ENCODE results near the gene SLC12A6.
"Not testable (repeated sequence)": the region's sequence is repeated elsewhere in the genome, so short reads cannot be mapped to it uniquely, and the experiment has no call there.

SLC12A6 gene

GRCh38 chr15:34342737-34343575 is 5.4 kb upstream of the SLC12A6 start, which contains the start of the genes NOP10 and NUTM1:
TSS of gene NOP10 (minus strand) at chr15:34343136. CDS start at chr15:34343073, 63 bp downstream.
TSS of gene NUTM1 (plus strand) at chr15:34343315. CDS start at chr15:34343697, 382 bp downstream.
- WGBS (ENCODE audit: extremely low coverage, insufficient coverage, insufficient read length), result no CpG with 5 or more reads among the region's 38 CpGs
- H2AFZ ChIP-seq (ENCODE audit: insufficient read depth, low read length, poor library complexity), result peak within 1 kb of the TSS; percentile 7

GRCh38 chr15:34342213-34342736 is 4.7 kb upstream of the SLC12A6 start:
- 100% methylated on average over 1 of the region's 26 CpGs for WGBS (ENCODE audit: extremely low coverage, insufficient coverage, insufficient read length)
- not testable (repeated sequence) for H2AK5ac ChIP-seq (ENCODE audit: low read length); H3K4me1 ChIP-seq (ENCODE audit: control insufficient read depth in 1 of 2, insufficient read depth in 2 of 2, low read length in 2 of 2); H3K79me2 ChIP-seq (ENCODE audit: control insufficient read depth, insufficient read depth, low read length, poor library complexity); H3K23ac ChIP-seq (ENCODE audit: low read length); H3K9me3 ChIP-seq (ENCODE audit: insufficient read depth, low read depth, low read length); H3K27me3 ChIP-seq (ENCODE audit: insufficient read depth, low read length); H2BK120ac ChIP-seq (ENCODE audit: insufficient read depth, low read length, poor library complexity); H2BK12ac ChIP-seq (ENCODE audit: low read length); H3K18ac ChIP-seq (ENCODE audit: low read length); H3K79me1 ChIP-seq (ENCODE audit: low read length); H3K36me3 ChIP-seq (ENCODE audit: control insufficient read depth in 1 of 2, insufficient read depth in 2 of 2, low read length in 2 of 2)
- H3K4ac ChIP-seq (ENCODE audit: low read depth, low read length), result peak overlapping the region; percentile 78
- peak overlapping the region; percentile 35 for H3K4me2 ChIP-seq (ENCODE audit: low read length)
- peak overlapping the region; percentile 19 for H3K9ac ChIP-seq (ENCODE audit: low read length)
- peak overlapping the region; percentile 25 for H3K14ac ChIP-seq (ENCODE audit: low read length)
- peak overlapping the region; percentile 74 for H3K4me3 ChIP-seq (ENCODE audit: low read depth, low read length)
- peak overlapping the region; percentile 7 for H2AFZ ChIP-seq (ENCODE audit: insufficient read depth, low read length, poor library complexity)
- H4K8ac ChIP-seq (ENCODE audit: low read depth, low read length), result peak overlapping the region; percentile 67
- peak in 1 of 2 donors; percentile 34 for DNase-seq
- H2BK5ac ChIP-seq (ENCODE audit: low read depth, low read length, poor library complexity), result peak overlapping the region; percentile 10
- peak overlapping the region; percentile 46 for H3K27ac ChIP-seq (ENCODE audit: low read depth, low read length)
- H4K91ac ChIP-seq (ENCODE audit: low read depth, low read length), result peak overlapping the region; percentile 21
- peak overlapping the region; percentile 31 for H4K12ac ChIP-seq (ENCODE audit: low read depth, low read length)

More at GRCh38 chr15:34342737-34343575, 5.4 kb upstream of the SLC12A6 start, which contains the start of the genes NOP10 and NUTM1:
- Histone ChIP-seq H4K8ac (ENCODE audit: low read depth, low read length) (peak within 1 kb of the TSS; percentile 67), H2BK120ac (ENCODE audit: insufficient read depth, low read length, poor library complexity) (peak within 1 kb of the TSS; percentile 12), H3K4me1 (ENCODE audit: control insufficient read depth in 1 of 2, insufficient read depth in 2 of 2, low read length in 2 of 2) (peaks cover 4% of the 10 kb centered on the region in 2 experiments), H3K36me3 (ENCODE audit: control insufficient read depth in 1 of 2, insufficient read depth in 2 of 2, low read length in 2 of 2) (peaks cover 7 to 8% of the 10 kb centered on the region in 2 experiments), H2AK5ac (ENCODE audit: low read length) (no peak within 1 kb of the TSS), H3K4me3 (ENCODE audit: low read depth, low read length) (peak within 1 kb of the TSS; percentile 74), H3K14ac (ENCODE audit: low read length) (peak within 1 kb of the TSS; percentile 25), H4K12ac (ENCODE audit: low read depth, low read length) (peak within 1 kb of the TSS; percentile 31), H3K4me2 (ENCODE audit: low read length) (peak within 1 kb of the TSS; percentile 35), H3K27ac (ENCODE audit: low read depth, low read length) (peak within 1 kb of the TSS; percentile 46), H3K79me1 (ENCODE audit: low read length) (peaks cover 5% of the 10 kb centered on the region), H3K18ac (ENCODE audit: low read length) (peak within 1 kb of the TSS; percentile 21), H3K23ac (ENCODE audit: low read length) (no peak within 1 kb of the TSS), H3K79me2 (ENCODE audit: control insufficient read depth, insufficient read depth, low read length, poor library complexity) (peaks cover 9% of the 10 kb centered on the region), H3K4ac (ENCODE audit: low read depth, low read length) (peak within 1 kb of the TSS; percentile 78), H4K91ac (ENCODE audit: low read depth, low read length) (peak within 1 kb of the TSS; percentile 21), H3K27me3 (ENCODE audit: insufficient read depth, low read length) (no peaks in the 10 kb centered on the region), H2BK5ac (ENCODE audit: low read depth, low read length, poor library complexity) (peak within 1 kb of the TSS; percentile 10), H3K9ac (ENCODE audit: low read length) (peak within 1 kb of the TSS; percentile 19), H3K9me3 (ENCODE audit: insufficient read depth, low read depth, low read length) (no peaks in the 10 kb centered on the region), H2BK12ac (ENCODE audit: low read length) (no peak within 1 kb of the TSS)
- DNase-seq, result peak; percentile 91 to 94

GRCh38 chr15:34341381-34342212 is 4.0 kb upstream of the SLC12A6 start:
- Histone ChIP-seq H3K79me2 (ENCODE audit: control insufficient read depth, insufficient read depth, low read length, poor library complexity) (peaks cover 9% of the 10 kb centered on the region), H3K79me1 (ENCODE audit: low read length) (peaks cover 7% of the 10 kb centered on the region), H3K18ac (ENCODE audit: low read length) (peak overlapping the region; percentile 21), H3K27me3 (ENCODE audit: insufficient read depth, low read length) (no peaks in the 10 kb centered on the region), H2BK5ac (ENCODE audit: low read depth, low read length, poor library complexity) (no peak overlapping the region), H3K14ac (ENCODE audit: low read length) (no peak overlapping the region), H3K36me3 (ENCODE audit: control insufficient read depth in 1 of 2, insufficient read depth in 2 of 2, low read length in 2 of 2) (peaks cover 7 to 8% of the 10 kb centered on the region in 2 experiments), H4K12ac (ENCODE audit: low read depth, low read length) (peak overlapping the region; percentile 16), H4K8ac (ENCODE audit: low read depth, low read length) (peak overlapping the region; percentile 43), H3K23ac (ENCODE audit: low read length) (no peak overlapping the region), H2BK12ac (ENCODE audit: low read length) (no peak overlapping the region), H2AFZ (ENCODE audit: insufficient read depth, low read length, poor library complexity) (no peak overlapping the region), H2BK120ac (ENCODE audit: insufficient read depth, low read length, poor library complexity) (no peak overlapping the region), H3K4me1 (ENCODE audit: control insufficient read depth in 1 of 2, insufficient read depth in 2 of 2, low read length in 2 of 2) (peaks cover 4 to 10% of the 10 kb centered on the region in 2 experiments), H2AK5ac (ENCODE audit: low read length) (no peak overlapping the region), H3K27ac (ENCODE audit: low read depth, low read length) (no peak overlapping the region), H3K9ac (ENCODE audit: low read length) (no peak overlapping the region), H3K4me3 (ENCODE audit: low read depth, low read length) (no peak overlapping the region), H3K4me2 (ENCODE audit: low read length) (peak overlapping the region; percentile 35), H3K4ac (ENCODE audit: low read depth, low read length) (peak overlapping the region; percentile 78), H4K91ac (ENCODE audit: low read depth, low read length) (peak overlapping the region; percentile 30), H3K9me3 (ENCODE audit: insufficient read depth, low read depth, low read length) (no peaks in the 10 kb centered on the region)
- no CpG with 5 or more reads among the region's 15 CpGs for WGBS (ENCODE audit: extremely low coverage, insufficient coverage, insufficient read length)
- no peak for DNase-seq

GRCh38 chr15:34339946-34340345 is 2.4 kb upstream of the SLC12A6 start:
- Histone ChIP-seq H3K14ac (ENCODE audit: low read length) (no peak overlapping the region), H4K8ac (ENCODE audit: low read depth, low read length) (no peak overlapping the region), H4K12ac (ENCODE audit: low read depth, low read length) (no peak overlapping the region), H3K9me3 (ENCODE audit: insufficient read depth, low read depth, low read length) (peaks cover 2% of the 10 kb centered on the region), H3K23ac (ENCODE audit: low read length) (no peak overlapping the region), H3K27me3 (ENCODE audit: insufficient read depth, low read length) (no peaks in the 10 kb centered on the region), H3K4ac (ENCODE audit: low read depth, low read length) (no peak overlapping the region), H3K4me1 (ENCODE audit: control insufficient read depth in 1 of 2, insufficient read depth in 2 of 2, low read length in 2 of 2) (peaks cover 4 to 10% of the 10 kb centered on the region in 2 experiments), H2BK12ac (ENCODE audit: low read length) (no peak overlapping the region), H3K9ac (ENCODE audit: low read length) (no peak overlapping the region), H3K79me1 (ENCODE audit: low read length) (peaks cover 7% of the 10 kb centered on the region), H3K18ac (ENCODE audit: low read length) (no peak overlapping the region), H3K27ac (ENCODE audit: low read depth, low read length) (no peak overlapping the region), H3K4me2 (ENCODE audit: low read length) (no peak overlapping the region), H3K4me3 (ENCODE audit: low read depth, low read length) (no peak overlapping the region), H2AK5ac (ENCODE audit: low read length) (no peak overlapping the region), H3K36me3 (ENCODE audit: control insufficient read depth in 1 of 2, insufficient read depth in 2 of 2, low read length in 2 of 2) (peaks cover 7 to 8% of the 10 kb centered on the region in 2 experiments), H4K91ac (ENCODE audit: low read depth, low read length) (no peak overlapping the region), H2BK120ac (ENCODE audit: insufficient read depth, low read length, poor library complexity) (no peak overlapping the region), H3K79me2 (ENCODE audit: control insufficient read depth, insufficient read depth, low read length, poor library complexity) (peaks cover 9% of the 10 kb centered on the region), H2BK5ac (ENCODE audit: low read depth, low read length, poor library complexity) (no peak overlapping the region), H2AFZ (ENCODE audit: insufficient read depth, low read length, poor library complexity) (no peak overlapping the region)
- DNase-seq, result no peak
- WGBS (ENCODE audit: extremely low coverage, insufficient coverage, insufficient read length), result no CpG with 5 or more reads among the region's 3 CpGs
